Measurements from ENCODE around the gene ESAM.

Gene ESAM

GRCh38 chr11:124751741-124752470 is 10.2 kb downstream of the ESAM start, which contains the start of gene VSIG2:
Gene VSIG2, minus strand, starts transcription at chr11:124752255. Its CDS starts 118 bp downstream, at chr11:124752137.
- DNase-seq, result no peak

GRCh38 chr11:124751391-124751740 is 10.7 kb downstream of the ESAM start:
- no peak for DNase-seq

GRCh38 chr11:124749912-124750311 is 12.2 kb downstream of the ESAM start:
- DNase-seq, result no peak

GRCh38 chr11:124748481-124749343 is 13.4 kb downstream of the ESAM start:
- DNase-seq, result no peak

GRCh38 chr11:124748100-124748418 is 14.0 kb downstream of the ESAM start:
- DNase-seq, result no peak

GRCh38 chr11:124747406-124748099 is 14.5 kb downstream of the ESAM start:
- DNase-seq, result no peak

GRCh38 chr11:124746621-124747243 is 15.4 kb downstream of the ESAM start:
- DNase-seq, result peak; percentile 28

- no peak for DNase-seq
Measured at GRCh38 chr11:124745835-124746620, 16.1 kb downstream of the ESAM start.

- DNase-seq, result no peak
Measured at GRCh38 chr11:124745270-124745834, 16.7 kb downstream of the ESAM start.

- no peak for DNase-seq
Measured at GRCh38 chr11:124743050-124743449, 19.0 kb downstream of the ESAM start.

- no peak for DNase-seq
Measured at GRCh38 chr11:124742555-124742954, 19.5 kb downstream of the ESAM start.

- DNase-seq, result peak; percentile 14
Measured at GRCh38 chr11:124740277-124740882, 21.7 kb downstream of the ESAM start.

GRCh38 chr11:124739479-124740276 is 22.4 kb downstream of the ESAM start, which contains the start of gene NRGN:
Gene NRGN, plus strand, starts transcription at chr11:124739942. Its CDS starts 143 bp downstream, at chr11:124740085.
- peak; percentile 88 for DNase-seq

- no peak for DNase-seq
Measured at GRCh38 chr11:124738713-124739478, 23.2 kb downstream of the ESAM start.

- DNase-seq, result no peak
Measured at GRCh38 chr11:124737638-124738305, 24.3 kb downstream of the ESAM start.

GRCh38 chr11:124736736-124737135 is 25.4 kb downstream of the ESAM start:
- no peak for DNase-seq

- no peak for DNase-seq
Measured at GRCh38 chr11:124732230-124732629, 29.9 kb downstream of the ESAM start.

GRCh38 chr11:124729571-124729970 is 32.5 kb downstream of the ESAM start:
- no peak for DNase-seq

GRCh38 chr11:124728134-124728533 is 34.0 kb downstream of the ESAM start:
- DNase-seq, result no peak
